ENCODE results near the gene SULT4A1. TPM values are rescaled to one million over a fixed set of nuclear protein-coding genes. Genes with fewer than 3 reads are reported as not detected.

Gene SULT4A1
- total RNA-seq, 1 experiment from 2014 or later, result 8.4 TPM

GRCh38 chr22:43831561-43832392 lies 30.5 kb downstream of the SULT4A1 start:
- Histone ChIP-seq H3K4me2 (ENCODE audit: low read length) (no peak overlapping the region), H4K20me1 (ENCODE audit: insufficient read depth) (no peaks in the 10 kb centered on the region), H3K36me3 (ENCODE audit: control insufficient read depth in 1 of 2, insufficient read depth in 2 of 2, low read length in 2 of 2) (no peaks in the 10 kb centered on the region), H3K9ac (ENCODE audit: low read length) (no peak overlapping the region), H3K4me3 (replicated peaks in 1 of 2; ENCODE audit: low read depth in 1 of 2, low read length in 2 of 2) (no peak overlapping the region), H2AFZ (ENCODE audit: low read depth, low read length, poor library complexity, severe bottlenecking) (no peak overlapping the region), H3K27ac (ENCODE audit: low read depth, low read length) (no peak overlapping the region), H3K9me3 (ENCODE audit: control insufficient read depth in 1 of 2, insufficient read depth in 1 of 2, low read depth in 1 of 2, low read length in 2 of 2) (no peaks in the 10 kb centered on the region), H3K9me2 (ENCODE audit: insufficient read depth) (no peaks in the 10 kb centered on the region), H3K4me1 (ENCODE audit: control insufficient read depth in 1 of 2, insufficient read depth in 2 of 2, low read length in 2 of 2) (no peaks in the 10 kb centered on the region), H3K27me3 (ENCODE audit: insufficient read depth, low read length) (no peaks in the 10 kb centered on the region), H3K79me2 (ENCODE audit: insufficient read depth, low read length) (no peaks in the 10 kb centered on the region)
- POLR2A ChIA-PET, result no interaction called here
- TF ChIP-seq ATF3 (IDR thresholded peaks at IDR 0.05) (no peak), EZH2 (IDR thresholded peaks at IDR 0.05) (no peak), EGR1 (IDR thresholded peaks at IDR 0.05; ENCODE audit: low read depth) (no peak), FOSL1 (IDR thresholded peaks at IDR 0.05; ENCODE audit: low read depth) (no peak), ZNF274 (IDR thresholded peaks at IDR 0.05; ENCODE audit: low read depth, low read length) (no peak)
- TF ChIP-seq, protein P1, sequence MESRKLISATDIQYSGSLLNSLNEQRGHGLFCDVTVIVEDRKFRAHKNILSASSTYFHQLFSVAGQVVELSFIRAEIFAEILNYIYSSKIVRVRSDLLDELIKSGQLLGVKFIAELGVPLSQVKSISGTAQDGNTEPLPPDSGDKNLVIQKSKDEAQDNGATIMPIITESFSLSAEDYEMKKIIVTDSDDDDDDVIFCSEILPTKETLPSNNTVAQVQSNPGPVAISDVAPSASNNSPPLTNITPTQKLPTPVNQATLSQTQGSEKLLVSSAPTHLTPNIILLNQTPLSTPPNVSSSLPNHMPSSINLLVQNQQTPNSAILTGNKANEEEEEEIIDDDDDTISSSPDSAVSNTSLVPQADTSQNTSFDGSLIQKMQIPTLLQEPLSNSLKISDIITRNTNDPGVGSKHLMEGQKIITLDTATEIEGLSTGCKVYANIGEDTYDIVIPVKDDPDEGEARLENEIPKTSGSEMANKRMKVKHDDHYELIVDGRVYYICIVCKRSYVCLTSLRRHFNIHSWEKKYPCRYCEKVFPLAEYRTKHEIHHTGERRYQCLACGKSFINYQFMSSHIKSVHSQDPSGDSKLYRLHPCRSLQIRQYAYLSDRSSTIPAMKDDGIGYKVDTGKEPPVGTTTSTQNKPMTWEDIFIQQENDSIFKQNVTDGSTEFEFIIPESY (IDR thresholded peaks at IDR 0.05; ENCODE audit: extremely low read depth, insufficient replicate concordance, low read length), result no peak
- intact Hi-C loops (cut with micrococcal nuclease), result no loop called here
- BruUV-seq (replicated peaks), result no TSS peak
- ATAC-seq, result no peak
- DNase-seq (ENCODE audit: low read depth, low spot score), result no peak
- CTCF ChIA-PET, result no interaction called here
- RAD21 ChIA-PET (ENCODE audit: low non-redundant PET in 1 of 2, low total read pairs in 2 of 2, uncharacterized antibody in 2 of 2, unreplicated experiment in 2 of 2), result no interaction called here

All from HCT116 (cell line).